NB4 (cell line): Measurements from ENCODE around the gene USP46.

Experiments
- DNase-seq: peaks from one replicate; pipeline ENCODE4 v3.0.0; 2010; ENCODE audit warnings: low read depth
- H3K4me3 ChIP-seq: one replicate; pipeline ENCODE4 v1.5.1; 2011; ENCODE audit warnings: mild to moderate bottlenecking, low read depth, low read length, moderate library complexity
- CTCF ChIP-seq: IDR thresholded peaks from one replicate; pipeline ENCODE4 v1.5.1; 2012; ENCODE audit warnings: low read depth, low read length
- MAX ChIP-seq: IDR thresholded peaks from 2 replicates; pipeline ENCODE4 v1.6.1; 2011; ENCODE audit warnings: low read depth, low read length
- MYC ChIP-seq: IDR thresholded peaks from 2 replicates; pipeline ENCODE4 v1.6.1; 2011; ENCODE audit warnings: low read depth, low read length
- POLR2A ChIP-seq: IDR thresholded peaks from 2 replicates; pipeline ENCODE4 v1.6.1; 2011; ENCODE audit warnings: mild to moderate bottlenecking; ENCODE audit not compliant: insufficient read length; ENCODE audit errors: extremely low read depth

Gene USP46

GRCh38 chr4:52618795-52619590 lies 40.1 kb downstream of the USP46 start:
- no peak for TF ChIP-seq POLR2A
- TF ChIP-seq CTCF, result no peak
- TF ChIP-seq MYC, result no peak
- no peak for TF ChIP-seq MAX
- DNase-seq, result no peak
- H3K4me3 ChIP-seq, result no peak overlapping the region

- no peak for DNase-seq
- no peak overlapping the region for H3K4me3 ChIP-seq
- TF ChIP-seq MYC, result no peak
- TF ChIP-seq POLR2A, result no peak
- no peak for TF ChIP-seq CTCF
- no peak for TF ChIP-seq MAX
Measured at GRCh38 chr4:52617336-52618020, 41.6 kb downstream of the USP46 start.

- DNase-seq, result no peak
- TF ChIP-seq CTCF (no peak), MAX (no peak), POLR2A (no peak), MYC (no peak)
- no peak overlapping the region for H3K4me3 ChIP-seq
Measured at GRCh38 chr4:52614241-52614640, 44.9 kb downstream of the USP46 start.

- no peak overlapping the region for H3K4me3 ChIP-seq
- DNase-seq, result no peak
- TF ChIP-seq POLR2A (no peak), MYC (no peak)
Measured at GRCh38 chr4:52612341-52612740, 46.8 kb downstream of the USP46 start.

GRCh38 chr4:52611030-52611555 lies 48.0 kb downstream of the USP46 start:
- no peak overlapping the region for H3K4me3 ChIP-seq
- DNase-seq, result no peak
- TF ChIP-seq MYC, result no peak
- no peak for TF ChIP-seq CTCF
- no peak for TF ChIP-seq POLR2A
- TF ChIP-seq MAX, result no peak

GRCh38 chr4:52606726-52607125 lies 52.4 kb downstream of the USP46 start:
- no peak overlapping the region for H3K4me3 ChIP-seq
- DNase-seq, result no peak
- TF ChIP-seq POLR2A (no peak), CTCF (no peak), MAX (no peak), MYC (no peak)
